GM12801 (cell line): ENCODE data around the gene MBTD1.

Source experiments
- CTCF ChIP-seq: IDR thresholded peaks from one replicate; pipeline ENCODE4 v1.5.1; 2011; ENCODE audit warnings: control low read depth; ENCODE audit not compliant: insufficient read length; ENCODE audit errors: extremely low read depth

The MBTD1 gene

GRCh38 chr17:51200295-51200694 is 59.6 kb downstream of the MBTD1 start:
- no peak for TF ChIP-seq CTCF

- TF ChIP-seq CTCF: no peak
Observed at GRCh38 chr17:51197754-51198153, 62.1 kb downstream of the MBTD1 start.

- TF ChIP-seq CTCF: no peak
Observed at GRCh38 chr17:51191895-51192294, 68.0 kb downstream of the MBTD1 start.

GRCh38 chr17:51189628-51190027 is 70.2 kb downstream of the MBTD1 start:
- no peak for TF ChIP-seq CTCF

GRCh38 chr17:51189162-51189561 is 70.7 kb downstream of the MBTD1 start:
- TF ChIP-seq CTCF: no peak

- TF ChIP-seq CTCF: no peak
Observed at GRCh38 chr17:51188271-51188833, 71.5 kb downstream of the MBTD1 start.

- TF ChIP-seq CTCF: no peak
Observed at GRCh38 chr17:51185763-51186332, 74.0 kb downstream of the MBTD1 start.
